SW 1271 (cell line): Measurements from ENCODE around the gene APBA2.

ENCODE experiments used
- DNase-seq, 2 experiments: peaks; one replicate each; lab custom pipeline; 2025; lab: John Stamatoyannopoulos, UW

Gene APBA2

DNA sequence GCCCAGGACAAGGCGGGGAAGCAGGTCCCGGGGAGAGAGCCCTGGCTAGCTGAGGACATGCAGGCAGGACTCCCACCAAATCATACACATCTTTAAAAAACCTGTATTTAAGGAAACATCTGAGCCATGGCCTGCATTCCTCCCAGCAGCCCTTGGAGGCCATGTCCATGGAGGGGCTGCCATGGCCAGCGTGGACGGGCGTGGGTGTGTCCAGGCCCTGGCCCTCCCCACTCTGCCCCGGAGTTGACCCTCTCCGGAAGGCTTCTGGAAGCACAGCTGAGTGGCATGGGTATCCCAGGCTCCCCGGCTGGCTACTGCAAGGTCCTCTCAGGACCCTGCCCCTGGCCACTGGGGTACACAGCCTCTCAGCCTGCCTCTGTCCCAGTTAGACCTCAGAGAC, 234.1 kb downstream of the APBA2 start:
- DNase-seq: no peak

DNA sequence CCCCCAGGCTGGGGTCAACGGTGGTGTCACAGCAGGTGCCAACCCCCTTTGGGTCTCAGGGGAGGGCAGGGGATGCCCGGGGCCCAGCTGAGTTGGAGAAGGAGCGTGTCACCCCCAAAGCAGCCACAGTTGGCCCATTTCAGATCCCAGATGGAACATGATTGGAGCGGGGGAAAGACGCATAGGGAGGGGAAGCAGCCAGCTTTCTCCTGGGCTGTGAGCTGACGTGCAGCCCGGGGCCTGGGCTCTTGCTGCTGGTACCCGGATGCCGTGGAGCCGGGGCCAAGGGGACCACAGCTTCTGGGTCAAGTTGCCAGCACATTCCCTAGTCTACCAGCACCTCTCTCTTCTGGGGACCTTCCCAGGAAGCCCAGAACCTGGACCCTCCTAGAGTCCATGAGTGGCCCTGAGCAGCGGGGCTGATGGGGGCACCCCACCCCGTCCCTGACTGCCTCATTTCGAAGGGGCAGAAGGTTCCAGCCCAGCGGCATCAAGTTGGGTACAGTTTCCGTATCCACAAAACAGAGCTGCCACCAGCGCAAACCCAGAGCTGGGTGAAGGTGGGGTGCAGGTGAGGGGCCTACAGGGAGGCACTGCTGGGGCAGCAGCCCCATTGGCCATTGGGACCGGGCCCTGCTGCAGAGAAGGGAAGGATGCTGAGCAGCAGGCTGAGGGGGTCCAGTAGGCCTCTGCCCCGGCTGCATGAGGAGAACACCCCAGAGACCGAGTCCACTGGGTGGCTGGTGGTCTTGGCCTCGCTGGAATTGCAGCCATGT, 235.0 kb downstream of the APBA2 start:
- no peak for DNase-seq

DNA sequence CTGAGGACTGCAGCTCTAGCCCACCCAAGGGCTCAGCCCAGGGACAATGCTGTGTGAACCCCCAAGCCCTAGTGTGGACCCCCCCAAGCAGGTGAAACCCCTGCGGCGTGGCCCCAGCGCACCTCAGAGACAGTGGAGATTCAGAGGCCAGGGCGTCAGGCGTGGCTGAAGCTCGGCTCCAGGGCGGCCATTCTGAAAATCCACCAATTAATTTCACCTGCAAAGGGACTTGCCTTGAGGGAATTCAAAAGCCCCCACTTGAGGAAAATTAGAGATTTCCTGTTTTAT, 235.5 kb downstream of the APBA2 start:
- no peak for DNase-seq

DNA sequence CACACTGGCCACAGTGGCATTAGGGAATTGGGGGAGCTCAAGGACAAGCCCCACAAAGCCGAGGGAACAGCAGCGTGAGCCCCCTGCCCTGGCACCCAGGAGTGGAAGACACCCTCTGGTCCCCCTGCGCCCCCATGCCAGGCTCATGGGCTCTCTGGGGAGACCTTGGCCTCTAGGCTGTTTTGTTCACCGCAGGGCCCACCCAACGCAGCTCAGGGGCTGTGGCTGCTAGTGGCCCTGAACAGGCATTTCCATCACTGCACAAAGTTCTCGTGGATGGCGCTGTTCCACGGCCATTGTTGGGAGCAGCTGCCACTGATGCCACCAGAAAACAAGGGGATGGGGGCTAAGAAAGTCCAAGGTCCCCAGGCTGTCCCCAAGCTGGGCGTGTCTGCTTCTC, 236.1 kb downstream of the APBA2 start:
- no peak for DNase-seq

DNA sequence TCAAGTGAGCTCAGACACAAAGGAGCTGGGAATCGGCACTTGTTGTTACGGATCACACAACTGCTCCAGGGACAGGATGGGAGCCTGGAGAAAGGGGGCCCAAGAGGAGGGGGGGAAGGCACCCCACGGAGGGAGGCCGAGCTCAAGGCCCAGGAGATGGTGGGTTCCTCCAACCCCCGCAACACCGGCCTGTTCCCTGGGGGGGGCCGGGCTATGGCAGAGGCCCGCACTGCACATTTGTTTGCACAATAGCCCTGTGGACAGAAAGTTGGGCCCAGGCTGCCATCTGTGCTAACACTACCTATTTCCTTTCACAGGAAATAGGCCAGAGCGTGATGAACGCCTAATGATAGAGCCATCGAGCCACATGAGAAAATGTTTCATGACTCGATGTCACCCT, 236.7 kb downstream of the APBA2 start:
- no peak for DNase-seq

DNA sequence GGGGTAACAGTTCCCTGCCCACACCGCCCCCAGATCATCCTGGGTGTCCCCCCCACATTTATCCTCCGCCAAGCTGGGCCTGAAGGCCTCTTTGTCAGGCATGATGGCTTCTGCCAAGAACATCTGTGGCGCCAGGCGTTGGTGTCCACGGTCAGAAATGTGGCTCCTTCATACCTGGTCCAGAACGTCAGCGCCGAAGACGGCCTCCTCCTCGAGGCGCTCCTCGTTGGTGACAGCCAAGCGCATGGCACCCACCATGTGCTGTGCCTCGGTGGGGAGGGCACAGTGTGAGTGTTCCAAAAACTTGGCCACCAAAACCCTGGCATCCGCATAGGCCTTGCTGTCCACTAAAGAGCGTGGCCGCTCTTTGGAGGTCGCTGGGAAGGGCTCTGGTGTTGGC, 237.4 kb downstream of the APBA2 start:
- no peak for DNase-seq

DNA sequence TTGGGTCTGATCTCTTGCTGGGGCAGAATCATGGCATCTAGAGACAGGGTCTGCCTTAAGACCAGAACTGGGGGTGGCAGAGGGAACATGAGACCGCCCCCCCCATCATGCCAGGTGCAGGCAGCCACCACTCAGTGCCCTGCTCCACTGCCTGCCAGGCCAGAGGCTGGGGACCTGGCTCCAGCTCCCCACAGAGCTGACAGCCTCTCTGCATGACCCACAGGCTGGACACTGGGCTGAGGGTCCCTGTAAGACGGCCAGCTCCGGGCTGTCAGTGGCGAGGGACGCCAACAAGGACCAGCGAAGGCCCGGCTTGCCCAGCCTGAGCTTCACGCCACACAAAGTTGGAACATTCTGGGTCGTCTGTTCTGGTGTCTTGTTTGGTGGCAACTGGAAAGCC, 238.2 kb downstream of the APBA2 start:
- no peak for DNase-seq

DNA sequence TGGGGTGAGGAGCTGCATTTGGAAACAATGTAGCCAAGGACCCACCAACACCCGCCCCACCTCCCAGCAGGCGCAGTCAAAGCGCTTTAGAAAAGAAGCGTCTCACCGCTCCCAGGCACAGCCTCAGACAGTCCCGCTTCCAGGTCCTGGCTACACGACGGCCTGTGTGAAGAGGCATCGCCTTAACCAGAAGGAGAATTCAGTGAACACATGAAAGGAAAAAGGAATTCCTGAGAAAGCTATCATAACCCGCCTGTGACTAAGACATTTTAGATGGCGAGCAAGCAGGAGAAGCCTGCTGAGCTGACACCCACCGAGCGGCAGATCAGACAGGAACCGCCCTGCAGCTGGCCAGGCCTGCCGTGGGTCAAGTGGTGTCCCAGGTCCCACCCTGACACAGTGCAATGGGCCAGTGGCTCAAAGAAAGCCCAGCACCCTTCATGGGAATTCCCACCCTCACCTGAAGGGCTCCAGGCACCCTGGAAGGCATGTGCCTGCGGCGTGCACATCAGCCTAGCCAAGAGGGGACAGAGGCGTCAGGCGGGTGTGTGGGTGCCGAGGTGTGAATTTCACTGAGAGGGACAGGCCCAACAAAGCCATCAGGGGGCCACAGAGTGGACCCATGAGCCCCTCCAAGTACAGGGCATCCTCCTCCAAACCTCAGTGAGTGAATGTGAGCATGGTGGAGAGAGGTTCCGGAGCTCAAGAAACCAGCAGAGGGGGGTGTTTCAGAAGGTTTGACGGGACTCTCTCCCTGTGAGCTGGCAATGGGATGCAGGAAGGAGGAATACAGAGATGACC, 239.0 kb downstream of the APBA2 start:
- no peak for DNase-seq

DNA sequence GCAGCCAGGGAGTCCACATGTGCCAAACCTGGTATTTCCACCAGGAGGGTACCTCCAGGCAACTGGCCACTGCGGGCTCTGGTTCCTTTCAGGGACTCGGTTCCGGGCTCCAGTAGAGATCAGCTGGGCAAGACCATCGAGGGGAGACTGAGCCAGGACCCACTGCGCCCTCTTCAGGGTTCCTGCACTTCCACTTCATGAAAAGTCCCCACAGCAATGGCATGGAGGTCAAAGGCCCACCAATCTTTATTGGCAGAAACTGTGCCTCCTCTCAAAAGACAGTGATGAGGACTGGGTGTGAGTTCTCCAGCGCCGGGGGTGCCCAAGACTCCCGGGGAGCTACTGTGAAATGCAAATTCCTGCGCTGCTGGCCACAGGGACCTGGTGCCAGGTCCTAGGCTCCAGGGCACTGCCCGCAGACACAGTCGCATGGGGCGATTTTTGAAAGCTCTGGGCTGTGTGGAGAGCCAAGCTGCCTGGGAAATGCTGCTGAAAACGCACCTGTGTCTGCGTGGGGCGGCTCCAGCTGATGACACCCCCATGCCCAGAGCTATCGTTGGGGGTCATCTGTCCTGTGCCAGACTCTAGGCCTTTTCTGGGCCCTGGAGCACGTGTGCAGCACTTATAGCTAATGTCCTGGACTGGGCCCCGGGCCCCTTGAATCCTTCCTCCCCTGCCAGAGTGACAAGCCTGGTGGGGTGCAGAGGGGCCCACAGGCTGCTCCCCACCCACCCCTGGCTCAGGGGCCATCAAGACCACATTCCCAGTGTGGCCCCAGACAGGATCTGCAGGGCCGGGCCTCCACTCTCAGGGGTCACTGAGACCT, 239.8 kb downstream of the APBA2 start:
- DNase-seq: no peak

DNA sequence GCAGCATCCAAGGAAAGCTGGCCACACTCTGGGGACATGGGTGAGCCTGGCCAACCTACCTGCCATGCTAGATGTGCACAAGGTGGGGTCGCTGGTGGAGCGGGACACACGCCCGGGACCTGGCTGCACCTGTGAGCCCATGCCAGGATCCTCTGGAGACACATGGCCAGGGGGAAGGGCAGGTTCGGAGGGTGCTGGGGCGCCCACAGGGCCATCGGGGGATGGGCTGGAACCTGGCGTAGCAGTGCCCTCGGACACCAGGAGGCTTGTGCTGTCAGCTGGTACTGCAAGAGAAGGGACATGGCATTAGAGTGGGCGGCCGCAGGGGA, 240.4 kb downstream of the APBA2 start:
- no peak for DNase-seq

DNA sequence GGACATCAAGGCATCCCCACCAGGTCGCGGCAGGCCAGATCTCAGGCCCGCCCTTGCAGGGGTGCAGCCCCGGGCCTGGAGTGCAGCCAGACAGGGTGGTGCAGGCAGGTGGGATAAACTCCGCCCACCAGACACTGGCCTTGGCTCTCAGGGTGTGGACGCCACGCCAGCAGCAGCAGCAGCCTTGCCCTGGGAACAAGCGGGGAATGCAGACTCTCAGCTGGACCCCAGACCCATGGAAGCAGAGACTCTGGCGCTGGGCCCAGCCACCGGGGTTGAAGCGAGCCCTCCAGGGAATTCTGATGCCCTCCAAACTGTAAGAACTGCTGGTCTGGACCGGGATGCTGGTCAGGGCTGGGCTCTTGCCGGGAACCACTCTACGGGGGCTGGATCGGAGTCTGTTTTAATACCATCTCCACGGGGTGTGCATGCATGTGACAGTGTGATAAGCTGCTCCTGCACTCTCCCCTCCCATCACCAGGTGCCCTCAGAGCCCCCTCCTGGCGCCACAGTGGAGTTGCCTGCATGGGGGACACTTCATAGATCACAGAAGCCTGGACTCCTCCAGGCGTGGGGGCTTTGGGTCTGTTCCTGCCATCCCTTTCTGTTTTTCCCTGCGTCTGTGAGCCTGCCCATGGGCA, 241.2 kb downstream of the APBA2 start:
- no peak for DNase-seq

DNA sequence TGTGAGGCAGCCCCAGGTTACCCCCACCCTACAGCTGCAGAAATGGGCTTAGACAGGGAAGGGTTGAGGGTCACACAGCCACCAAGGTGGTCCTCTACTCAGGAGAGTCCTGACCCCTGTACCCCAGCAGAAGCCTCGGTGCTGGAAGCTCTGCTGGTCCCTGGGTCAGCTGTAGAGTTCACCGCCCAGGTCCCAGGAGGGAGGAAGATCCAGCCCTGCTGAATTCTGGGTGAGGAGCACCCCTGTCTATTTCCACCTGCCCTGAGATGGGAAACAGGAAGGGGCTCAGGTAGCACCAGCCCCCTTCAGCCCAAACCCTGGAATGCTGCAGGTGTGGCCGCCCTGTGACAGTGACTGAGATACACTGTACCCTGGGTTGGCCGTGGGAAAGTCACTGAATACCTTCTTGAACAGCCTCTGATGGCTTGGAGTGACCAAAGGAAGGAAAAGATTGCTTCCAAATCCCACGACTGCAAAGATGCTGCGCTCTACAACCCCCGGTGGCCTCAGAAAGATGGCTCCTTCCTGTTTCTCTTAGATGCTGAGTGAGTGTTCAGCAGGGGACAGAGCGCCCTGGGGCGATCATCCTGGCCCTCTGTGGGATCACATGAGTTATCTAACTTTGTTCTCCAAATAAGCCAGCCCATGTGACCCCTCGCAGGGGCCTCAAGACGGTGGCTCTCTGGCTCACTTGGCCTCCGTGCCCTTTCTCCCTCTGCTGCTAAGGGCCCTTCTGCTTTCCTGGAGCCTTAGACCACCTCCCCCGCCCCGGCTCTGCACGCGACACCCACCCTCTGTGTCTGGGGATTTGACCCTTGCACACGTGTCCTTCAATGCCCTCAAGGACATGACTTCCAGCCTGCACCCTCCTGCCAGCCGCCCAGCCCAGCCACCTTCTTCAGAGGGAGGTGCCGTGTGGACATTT, 242.0 kb downstream of the APBA2 start:
- no peak for DNase-seq

DNA sequence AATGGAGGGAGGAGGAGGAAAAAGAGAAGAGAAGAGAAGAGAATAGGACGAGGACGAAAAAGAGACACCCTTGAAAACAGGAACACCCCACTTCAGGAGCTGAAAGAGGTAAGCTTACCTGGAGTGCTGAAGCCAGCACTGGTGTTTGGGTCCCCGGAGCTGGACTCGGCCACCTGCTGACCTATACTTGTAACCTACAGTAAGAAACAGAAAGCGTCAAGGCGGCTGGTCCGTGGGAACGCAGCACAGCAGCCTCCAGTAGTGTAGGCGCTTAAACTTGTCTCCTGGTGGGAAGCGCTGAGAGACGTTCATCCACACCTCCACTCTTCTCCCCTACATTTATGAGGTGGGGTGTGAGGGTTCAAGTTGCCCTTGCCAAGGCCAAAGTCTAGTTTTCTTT, 242.9 kb downstream of the APBA2 start:
- no peak for DNase-seq

DNA sequence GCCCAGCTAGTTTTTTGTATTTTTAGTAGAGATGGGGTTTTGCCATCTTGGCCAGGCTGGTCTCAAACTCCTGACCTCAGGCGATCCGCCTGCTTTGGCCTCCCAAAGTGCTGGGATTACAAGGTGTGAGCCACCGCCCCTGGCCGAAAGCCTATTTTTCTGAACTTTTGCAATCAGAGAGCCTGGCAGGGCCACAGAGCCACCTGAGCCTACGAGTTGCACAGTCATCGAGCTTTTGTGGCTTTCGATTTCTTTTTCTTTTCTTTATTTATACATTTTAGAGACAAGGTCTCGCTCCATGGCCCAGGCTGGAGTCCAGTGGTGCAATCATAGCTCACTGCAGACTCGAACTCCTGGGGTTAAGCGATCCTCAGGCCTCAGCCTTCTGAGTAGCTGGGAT, 243.4 kb downstream of the APBA2 start:
- DNase-seq: no peak

DNA sequence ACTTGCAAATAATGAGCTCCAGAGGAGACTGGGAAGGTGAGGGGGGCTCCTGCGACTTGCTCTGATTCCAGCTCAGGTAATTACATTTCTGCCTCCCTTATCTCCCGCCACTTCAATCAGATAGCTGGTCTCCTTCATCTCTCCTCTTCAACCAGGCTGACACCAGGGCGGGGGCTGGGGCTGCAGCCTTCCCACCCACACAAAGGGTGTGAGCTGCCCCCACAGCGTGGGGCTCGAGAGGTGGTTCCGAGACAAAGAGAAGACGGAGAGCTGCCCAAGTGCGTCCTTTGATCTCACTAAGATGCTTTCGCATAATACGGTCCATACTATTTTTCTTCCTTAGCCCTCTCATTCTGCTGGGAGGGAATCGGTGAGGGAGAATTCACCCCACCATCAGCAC, 244.2 kb downstream of the APBA2 start:
- DNase-seq: no peak

DNA sequence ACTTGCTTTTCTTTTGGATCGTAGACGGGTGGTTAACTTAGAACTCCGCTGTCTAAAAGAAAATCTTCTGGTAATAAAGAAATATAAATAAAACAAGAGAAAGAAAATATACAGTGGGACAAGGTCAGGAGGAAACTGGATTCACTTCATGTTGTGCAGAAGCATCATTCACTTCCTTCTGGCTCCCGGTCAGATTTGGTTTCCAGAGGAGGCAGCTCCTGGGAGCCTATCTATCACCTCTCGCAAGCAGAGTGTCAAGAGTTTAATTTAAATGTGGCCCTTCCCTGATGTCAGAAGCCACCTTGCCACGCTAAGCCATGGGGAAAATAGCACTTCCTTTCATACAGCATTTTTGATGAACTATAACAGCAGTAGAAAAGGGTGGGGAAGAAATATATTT, 244.7 kb downstream of the APBA2 start:
- DNase-seq: no peak

DNA sequence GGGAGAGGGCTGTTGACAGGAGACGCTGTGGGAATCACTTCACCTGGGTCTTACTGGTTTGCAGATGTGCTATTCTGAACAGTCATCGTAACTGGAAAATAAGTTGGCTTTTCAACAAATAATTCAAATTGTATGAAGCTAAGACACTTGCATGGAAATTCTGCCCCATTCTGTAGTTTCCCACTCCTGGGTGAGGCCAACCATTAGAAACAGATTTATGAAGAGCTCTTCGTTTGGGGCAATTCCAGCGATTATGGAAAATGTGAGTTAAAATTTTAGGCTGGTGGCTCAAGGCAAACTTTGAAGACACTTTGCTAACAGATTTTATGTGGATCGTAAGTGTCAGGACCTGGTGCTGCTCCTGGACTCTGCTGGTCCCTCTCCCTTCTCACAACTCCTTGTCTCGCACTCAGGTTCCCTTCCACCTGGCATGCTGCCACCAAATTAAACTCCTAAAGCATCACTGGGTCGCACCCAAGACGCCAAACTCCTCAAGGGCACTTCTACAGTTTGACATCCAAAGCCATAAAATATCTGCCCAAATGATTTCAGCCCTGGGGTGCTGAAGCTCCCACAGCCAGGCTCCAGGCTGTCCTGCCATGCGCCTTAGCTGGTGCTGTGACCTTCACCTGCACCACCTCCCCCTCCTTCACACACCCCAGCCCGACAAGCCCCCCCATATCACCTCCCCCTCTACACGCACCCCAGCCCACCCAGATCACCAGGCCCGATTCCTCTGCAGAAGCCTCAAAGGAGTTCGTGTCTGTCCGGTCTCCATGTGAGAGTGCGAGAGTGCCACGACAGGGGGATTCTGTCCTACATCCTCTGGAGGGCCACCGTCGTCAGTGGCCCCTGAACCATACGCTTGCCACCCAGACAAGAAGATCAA, 245.4 kb downstream of the APBA2 start:
- DNase-seq: no peak

DNA sequence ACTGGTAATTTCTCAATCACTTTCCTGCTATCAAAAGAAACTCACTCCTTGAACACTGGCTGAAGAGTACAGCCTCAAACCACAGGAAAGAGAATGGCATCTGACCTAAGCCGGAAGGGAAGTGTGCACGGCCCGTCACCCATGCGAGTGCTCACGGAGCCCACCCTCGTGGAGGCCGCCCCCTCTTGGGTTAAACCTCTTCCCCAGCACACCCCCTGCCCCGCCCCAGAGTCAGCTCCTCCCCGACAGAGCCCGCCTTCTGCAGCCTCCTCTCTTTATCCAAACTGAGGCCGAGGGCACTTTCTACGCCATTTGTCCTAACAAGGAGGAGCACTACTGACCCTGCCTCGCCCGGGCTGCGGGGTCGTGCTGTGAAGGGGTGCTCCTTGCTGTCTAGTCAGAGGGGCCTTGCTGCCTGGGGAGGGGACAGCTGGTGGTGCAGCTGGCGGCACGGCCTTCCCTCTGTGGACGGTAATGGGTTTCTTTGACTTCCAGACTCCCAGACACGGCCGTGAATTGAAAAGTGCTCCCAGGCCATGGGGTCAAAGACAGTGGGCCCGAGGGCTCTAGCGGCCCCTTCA, 246.2 kb downstream of the APBA2 start:
- no peak for DNase-seq

DNA sequence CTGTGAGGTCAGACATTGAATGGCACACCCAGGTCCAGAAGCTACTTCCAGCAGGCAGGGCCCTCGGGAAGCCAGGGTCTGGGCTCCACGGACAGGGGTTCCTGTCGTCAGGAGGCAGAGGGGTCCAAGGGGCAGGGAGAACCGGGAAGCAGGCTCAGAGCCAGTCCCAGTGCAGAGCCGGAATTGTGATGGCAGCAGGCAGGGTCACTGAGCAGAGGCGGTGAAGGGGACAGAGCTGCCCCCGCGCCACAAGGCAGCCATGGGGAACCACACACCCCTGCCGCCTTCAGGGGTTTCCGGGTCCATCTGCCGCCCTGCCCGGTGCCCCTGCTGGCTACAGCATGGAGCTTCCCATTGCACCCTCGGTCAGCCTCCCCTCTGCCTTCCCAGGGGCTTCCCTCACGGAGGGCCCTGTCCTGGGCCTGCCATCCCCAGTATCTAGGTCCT, 247.0 kb downstream of the APBA2 start:
- DNase-seq: no peak

DNA sequence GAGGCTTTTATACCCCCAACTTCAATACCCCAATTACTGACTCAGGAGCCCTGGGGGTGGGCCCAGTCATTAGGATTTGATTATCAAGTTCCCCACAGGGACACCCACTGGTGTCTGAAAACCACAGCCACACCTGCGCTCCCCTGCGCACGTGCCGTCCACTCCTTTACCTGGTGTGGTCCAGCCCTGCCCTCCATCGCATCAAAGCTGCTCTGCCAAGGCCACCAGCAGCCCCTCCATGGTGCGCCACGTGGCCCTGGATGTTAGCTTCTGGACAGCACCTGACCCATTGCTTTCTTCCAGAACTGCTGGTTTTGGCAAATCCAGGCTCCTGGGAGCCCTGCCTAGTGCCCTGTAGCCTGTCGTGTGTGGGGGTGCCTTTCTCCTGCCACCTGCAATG, 247.5 kb downstream of the APBA2 start:
- DNase-seq: no peak
